COLO668 (cell line): ENCODE results near the gene OSGEP.
A peak's percentile ranks its signal among the peaks of the same experiment; 100 is the strongest.
"Not testable (repeated sequence)": the region's sequence is repeated elsewhere in the genome, so short reads cannot be mapped to it uniquely, and the experiment has no call there.

Experiments
- DNase-seq: peaks from one replicate; lab custom pipeline; 2025; ENCODE audit not compliant: unreplicated experiment; lab: John Stamatoyannopoulos, UW

OSGEP gene

GRCh38 chr14:20469890-20470602 lies 15.4 kb upstream of the OSGEP start:
- DNase-seq: peak; percentile 52

- peak; percentile 96 for DNase-seq
These were observed 14.8 kb upstream of the OSGEP start, which contains the start of gene PNP for GRCh38 chr14:20469242-20469889. Gene PNP (plus strand): TSS chr14:20469406. CDS start chr14:20469525, 119 bp downstream.

- DNase-seq: peak; percentile 67
These were observed 14.2 kb upstream of the OSGEP start for GRCh38 chr14:20468764-20469241.

GRCh38 chr14:20461225-20462141 lies 6.9 kb upstream of the OSGEP start, which contains the start of gene PIP4P1:
Gene PIP4P1 (minus strand): TSS chr14:20461434. CDS start chr14:20461325, 109 bp downstream.
- peak; percentile 100 for DNase-seq

GRCh38 chr14:20460458-20461224 lies 6.0 kb upstream of the OSGEP start:
- DNase-seq: peak; percentile 88

GRCh38 chr14:20458031-20458789 lies 3.6 kb upstream of the OSGEP start:
- DNase-seq: no peak

- DNase-seq: no peak
These were observed 2.4 kb upstream of the OSGEP start for GRCh38 chr14:20456971-20457370.

GRCh38 chr14:20455355-20456300 lies 1.0 kb upstream of the OSGEP start:
- no peak for DNase-seq

GRCh38 chr14:20452831-20453230 lies 1.8 kb downstream of the OSGEP start:
- DNase-seq: not testable (repeated sequence)

- DNase-seq: no peak
These were observed 7.7 kb downstream of the OSGEP start for GRCh38 chr14:20446889-20447288.

GRCh38 chr14:20443650-20444049 lies 11.0 kb downstream of the OSGEP start:
- DNase-seq: not testable (repeated sequence)

- DNase-seq: no peak
These were observed 13.2 kb downstream of the OSGEP start for GRCh38 chr14:20441461-20441860.

- DNase-seq: no peak
These were observed 13.7 kb downstream of the OSGEP start for GRCh38 chr14:20440882-20441281.

GRCh38 chr14:20440465-20440864 lies 14.1 kb downstream of the OSGEP start:
- DNase-seq: no peak

GRCh38 chr14:20438664-20439063 lies 15.9 kb downstream of the OSGEP start:
- DNase-seq: no peak

GRCh38 chr14:20436363-20436755 lies 18.3 kb downstream of the OSGEP start:
- DNase-seq: no peak

- DNase-seq: no peak
These were observed 18.8 kb downstream of the OSGEP start, which contains the start of gene KLHL33 for GRCh38 chr14:20435582-20436362. Gene KLHL33 (minus strand): TSS chr14:20436166. CDS start chr14:20435811, 355 bp downstream.
